Measurements from ENCODE around the gene OR52B2. TPM values are rescaled to one million over a fixed set of nuclear protein-coding genes. Genes with fewer than 3 reads are reported as not detected.

Gene OR52B2
- total RNA-seq, 6 experiments from 2014 or later, result 0.20 TPM; not detected in 5

DNA sequence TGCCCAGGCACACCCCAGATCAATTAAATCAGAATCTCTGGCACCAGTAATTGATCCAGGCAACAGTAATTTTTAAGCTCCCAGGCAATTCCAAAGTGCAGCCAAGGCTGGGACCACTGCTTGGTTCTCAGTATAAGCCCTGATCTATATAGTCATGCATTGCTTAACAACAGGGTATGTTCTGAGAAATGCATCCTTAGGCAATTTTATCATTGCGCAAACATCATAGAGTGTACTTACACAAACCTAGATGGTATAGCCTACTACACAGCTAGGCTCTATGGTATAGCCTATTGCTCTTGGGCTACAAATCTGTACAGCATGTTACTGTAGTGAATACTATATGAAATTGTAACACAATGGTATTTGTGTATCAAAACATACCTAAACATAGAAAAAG lies 34.6 kb upstream of the OR52B2 start:
- no peaks in the 10 kb centered on the region for H3K4me1 ChIP-seq
- intact Hi-C loops (cut with DNase I), result no loop called here
- ATAC-seq (no peak), DNase-seq (no peak)
- no peak overlapping the region for H3K4me3 ChIP-seq
- H3K9me3 ChIP-seq, result no peaks in the 10 kb centered on the region
- no peaks in the 10 kb centered on the region for H3K27me3 ChIP-seq
- peaks cover 0 to 35% (median 8%) of the 10 kb centered on the region in 4 donors for H3K36me3 ChIP-seq
- TF ChIP-seq POLR2A (IDR thresholded peaks at IDR 0.05), result no peak
- TF ChIP-seq, protein P1, sequence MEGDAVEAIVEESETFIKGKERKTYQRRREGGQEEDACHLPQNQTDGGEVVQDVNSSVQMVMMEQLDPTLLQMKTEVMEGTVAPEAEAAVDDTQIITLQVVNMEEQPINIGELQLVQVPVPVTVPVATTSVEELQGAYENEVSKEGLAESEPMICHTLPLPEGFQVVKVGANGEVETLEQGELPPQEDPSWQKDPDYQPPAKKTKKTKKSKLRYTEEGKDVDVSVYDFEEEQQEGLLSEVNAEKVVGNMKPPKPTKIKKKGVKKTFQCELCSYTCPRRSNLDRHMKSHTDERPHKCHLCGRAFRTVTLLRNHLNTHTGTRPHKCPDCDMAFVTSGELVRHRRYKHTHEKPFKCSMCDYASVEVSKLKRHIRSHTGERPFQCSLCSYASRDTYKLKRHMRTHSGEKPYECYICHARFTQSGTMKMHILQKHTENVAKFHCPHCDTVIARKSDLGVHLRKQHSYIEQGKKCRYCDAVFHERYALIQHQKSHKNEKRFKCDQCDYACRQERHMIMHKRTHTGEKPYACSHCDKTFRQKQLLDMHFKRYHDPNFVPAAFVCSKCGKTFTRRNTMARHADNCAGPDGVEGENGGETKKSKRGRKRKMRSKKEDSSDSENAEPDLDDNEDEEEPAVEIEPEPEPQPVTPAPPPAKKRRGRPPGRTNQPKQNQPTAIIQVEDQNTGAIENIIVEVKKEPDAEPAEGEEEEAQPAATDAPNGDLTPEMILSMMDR (IDR thresholded peaks at IDR 0.05), result no peak
- WGBS (ENCODE audit: insufficient coverage, low coverage, low lambda C conversion rate, missing lambda C conversion rate), result 78% methylated on average over 1 of the region's 1 CpG
- H3K27ac ChIP-seq, result no peak overlapping the region

DNA sequence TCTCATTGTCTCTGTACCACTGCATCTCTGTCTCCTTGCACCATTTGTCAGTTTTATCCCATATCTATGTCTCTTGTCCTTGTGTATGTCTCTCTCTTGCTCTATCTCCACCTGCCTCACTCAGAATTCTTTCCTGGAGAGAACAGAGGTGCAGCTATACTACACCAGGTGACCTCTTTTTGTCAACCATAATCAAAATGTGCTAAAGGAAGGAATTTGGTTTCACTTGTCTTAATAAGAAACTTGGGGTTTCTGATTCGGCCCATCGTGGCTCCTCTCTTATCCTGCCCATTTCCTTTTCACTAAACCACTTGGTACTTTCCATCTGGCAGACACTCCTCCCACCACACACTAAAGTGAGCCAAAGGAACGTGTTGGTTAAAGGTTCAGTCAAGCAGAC lies 33.2 kb upstream of the OR52B2 start:
- Histone ChIP-seq H3K4me3 (no peak overlapping the region), H3K36me3 (peaks cover 0 to 28% (median 3%) of the 10 kb centered on the region in 4 donors), H3K27me3 (no peaks in the 10 kb centered on the region), H3K4me1 (no peaks in the 10 kb centered on the region), H3K27ac (no peak overlapping the region), H3K9me3 (no peaks in the 10 kb centered on the region)
- no peak for DNase-seq
- TF ChIP-seq, protein P1 (IDR thresholded peaks at IDR 0.05), result no peak
- TF ChIP-seq POLR2A (IDR thresholded peaks at IDR 0.05), result no peak
- ATAC-seq, result no peak
- intact Hi-C loops (cut with DNase I), result no loop called here
- whole genome bisulfite sequencing (ENCODE audit: insufficient coverage, low coverage, low lambda C conversion rate, missing lambda C conversion rate), result 40% methylated on average over 3 of the region's 3 CpGs

DNA sequence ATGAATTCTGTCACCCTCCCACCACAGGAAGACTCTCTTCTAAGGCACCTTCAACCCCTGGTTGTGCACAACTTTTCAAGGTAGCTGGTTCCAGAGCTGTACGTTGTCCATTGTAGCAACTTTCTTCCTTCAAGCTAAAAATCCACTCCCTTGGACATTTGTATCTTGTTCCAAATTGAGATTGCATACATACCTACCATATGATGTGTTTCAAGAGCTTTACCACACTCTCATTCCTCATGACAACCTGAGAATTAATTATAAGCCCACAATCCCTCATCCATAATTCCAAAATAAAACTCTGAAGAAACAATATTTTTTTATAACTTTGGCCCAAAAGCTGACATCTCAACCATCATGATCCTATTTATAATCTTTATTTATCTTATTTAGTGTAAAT lies 31.9 kb upstream of the OR52B2 start:
- H3K27ac ChIP-seq, result no peak overlapping the region
- H3K9me3 ChIP-seq, result no peaks in the 10 kb centered on the region
- ATAC-seq (no peak), DNase-seq (no peak)
- H3K4me1 ChIP-seq, result no peaks in the 10 kb centered on the region
- intact Hi-C loops (cut with DNase I), result no loop called here
- WGBS (ENCODE audit: insufficient coverage, low coverage, low lambda C conversion rate, missing lambda C conversion rate), result 91% methylated on average over 1 of the region's 1 CpG
- peaks cover 0 to 26% (median 3%) of the 10 kb centered on the region in 4 donors for H3K36me3 ChIP-seq
- no peak for TF ChIP-seq POLR2A (IDR thresholded peaks at IDR 0.05)
- TF ChIP-seq, protein P1 (IDR thresholded peaks at IDR 0.05), result no peak
- H3K4me3 ChIP-seq, result no peak overlapping the region
- no peaks in the 10 kb centered on the region for H3K27me3 ChIP-seq

DNA sequence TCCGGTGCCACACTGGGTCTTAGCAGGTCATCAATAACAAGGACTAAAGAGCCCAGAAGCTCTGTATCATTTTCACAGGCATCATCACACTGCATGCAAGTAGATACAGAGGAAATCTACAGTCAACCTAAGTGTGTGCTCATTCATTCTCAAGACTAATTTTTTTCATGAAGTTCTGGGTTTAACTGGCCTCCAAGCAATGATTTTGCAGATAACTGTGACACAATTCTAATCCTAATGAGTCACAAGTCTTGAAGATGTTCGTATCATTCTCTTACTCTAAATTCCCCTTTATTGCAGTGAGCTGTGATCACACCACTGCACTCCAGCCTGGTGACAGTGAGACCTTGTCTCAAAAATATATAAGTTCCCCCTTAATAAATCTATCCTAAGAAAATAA lies 31.4 kb upstream of the OR52B2 start:
- Histone ChIP-seq H3K27ac (no peak overlapping the region), H3K9me3 (no peaks in the 10 kb centered on the region), H3K4me3 (no peak overlapping the region), H3K36me3 (peaks cover 0 to 23% (median 2%) of the 10 kb centered on the region in 4 donors), H3K27me3 (no peaks in the 10 kb centered on the region), H3K4me1 (no peaks in the 10 kb centered on the region)
- intact Hi-C loops (cut with DNase I), result no loop called here
- DNase-seq (no peak), ATAC-seq (peak in 1 of 4 donors; percentile 13)
- TF ChIP-seq, protein P1 (IDR thresholded peaks at IDR 0.05), result no peak
- no peak for TF ChIP-seq POLR2A (IDR thresholded peaks at IDR 0.05)
- 42% methylated on average over 1 of the region's 2 CpGs for whole genome bisulfite sequencing (ENCODE audit: insufficient coverage, low coverage, low lambda C conversion rate, missing lambda C conversion rate)

DNA sequence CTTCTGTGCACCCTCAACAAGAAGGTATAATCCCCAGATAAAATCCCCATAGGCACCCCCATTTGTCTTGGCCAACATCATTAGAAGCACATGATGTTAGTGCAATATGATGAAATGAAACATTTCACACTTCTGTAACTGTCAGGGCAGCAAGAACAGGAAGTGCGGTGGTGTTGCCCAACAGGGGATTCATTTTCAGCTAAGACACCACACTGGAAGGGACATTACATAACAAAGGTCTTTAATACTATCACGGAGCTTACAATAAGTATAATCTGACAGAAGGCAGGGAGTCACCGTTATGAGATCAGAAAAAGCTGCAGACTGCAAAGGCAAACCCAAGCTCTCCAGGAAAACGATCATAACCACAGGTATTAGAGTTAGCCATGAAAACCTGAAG lies 30.8 kb upstream of the OR52B2 start:
- TF ChIP-seq POLR2A (IDR thresholded peaks at IDR 0.05), result no peak
- TF ChIP-seq, protein P1 (IDR thresholded peaks at IDR 0.05), result no peak
- Histone ChIP-seq H3K36me3 (peaks cover 0 to 19% (median 2%) of the 10 kb centered on the region in 4 donors), H3K9me3 (no peaks in the 10 kb centered on the region), H3K27me3 (no peaks in the 10 kb centered on the region), H3K27ac (no peak overlapping the region), H3K4me1 (no peaks in the 10 kb centered on the region), H3K4me3 (no peak overlapping the region)
- 71% methylated on average over 4 of the region's 4 CpGs for WGBS (ENCODE audit: insufficient coverage, low coverage, low lambda C conversion rate, missing lambda C conversion rate)
- ATAC-seq, result peak; percentile 50 to 73 (median 59)
- peak in 1 of 3 donors; percentile 50 for DNase-seq
- intact Hi-C loops (cut with DNase I), result no loop called here
